DOHH2 (cell line): Measurements from ENCODE around the gene ESRRB.

Experiments
- EZH2phosphoT487 ChIP-seq: fragments of 200-600 bp; sonication (generic); IDR thresholded peaks from 2 replicates; pipeline ENCODE4 v1.6.1; 2017; ENCODE audit warnings: borderline replicate concordance, mild to moderate bottlenecking, antibody characterized with exemption, low read length, moderate library complexity, mixed read lengths
- TF ChIP-seq, protein P1 (sequence below): fragments of 200-600 bp; sonication (generic); IDR thresholded peaks from one replicate; pipeline ENCODE4 v1.5.1; 2014; ENCODE audit warnings: antibody characterized with exemption, mild to moderate bottlenecking, low read depth, low read length; ENCODE audit not compliant: poor library complexity, severe bottlenecking

DNA sequence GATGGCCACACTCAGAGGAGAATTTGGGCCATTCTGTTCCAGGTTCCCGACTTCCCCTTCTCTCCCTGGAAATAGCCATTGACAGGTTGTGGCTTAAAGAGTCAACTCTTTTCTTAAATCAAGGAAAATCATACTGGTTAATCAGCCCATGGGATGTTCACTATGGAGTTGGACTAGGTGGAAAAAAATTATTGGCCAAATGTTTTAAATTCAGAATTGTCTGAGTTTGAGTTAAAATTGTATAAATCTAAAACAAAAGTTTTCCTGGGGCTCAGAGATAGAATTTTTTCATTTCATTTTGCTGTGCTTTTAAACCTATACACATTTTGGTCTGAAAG is 6.5 kb downstream of the ESRRB start:
- TF ChIP-seq, protein P1, sequence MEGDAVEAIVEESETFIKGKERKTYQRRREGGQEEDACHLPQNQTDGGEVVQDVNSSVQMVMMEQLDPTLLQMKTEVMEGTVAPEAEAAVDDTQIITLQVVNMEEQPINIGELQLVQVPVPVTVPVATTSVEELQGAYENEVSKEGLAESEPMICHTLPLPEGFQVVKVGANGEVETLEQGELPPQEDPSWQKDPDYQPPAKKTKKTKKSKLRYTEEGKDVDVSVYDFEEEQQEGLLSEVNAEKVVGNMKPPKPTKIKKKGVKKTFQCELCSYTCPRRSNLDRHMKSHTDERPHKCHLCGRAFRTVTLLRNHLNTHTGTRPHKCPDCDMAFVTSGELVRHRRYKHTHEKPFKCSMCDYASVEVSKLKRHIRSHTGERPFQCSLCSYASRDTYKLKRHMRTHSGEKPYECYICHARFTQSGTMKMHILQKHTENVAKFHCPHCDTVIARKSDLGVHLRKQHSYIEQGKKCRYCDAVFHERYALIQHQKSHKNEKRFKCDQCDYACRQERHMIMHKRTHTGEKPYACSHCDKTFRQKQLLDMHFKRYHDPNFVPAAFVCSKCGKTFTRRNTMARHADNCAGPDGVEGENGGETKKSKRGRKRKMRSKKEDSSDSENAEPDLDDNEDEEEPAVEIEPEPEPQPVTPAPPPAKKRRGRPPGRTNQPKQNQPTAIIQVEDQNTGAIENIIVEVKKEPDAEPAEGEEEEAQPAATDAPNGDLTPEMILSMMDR = no peak
- no peak for TF ChIP-seq EZH2phosphoT487
